Vagina (tissue), 2 donors: ENCODE data around the gene SLC36A1.

Experiments
- POLR2AphosphoS5 ChIP-seq, 2 donors: sonication (generic); formaldehyde crosslinking; IDR thresholded peaks; one replicate each; pipeline ENCODE4 v1.9.0; 2017; ENCODE audit warnings: antibody characterized with exemption in 2 of 2, mild to moderate bottlenecking in 2 of 2, low read depth in 1 of 2; ENCODE audit not compliant: insufficient read depth in 1 of 2
- TF ChIP-seq, protein P1 (sequence below), 3 experiments: fragments of 450-650 bp in 2 of 3; fragments of 200-600 bp in 1 of 3; sonication (generic) in 1 of 3; IDR thresholded peaks; one replicate each; pipeline ENCODE4 v1.5.1; 2017 to 2019; ENCODE audit warnings: antibody characterized with exemption in 3 of 3, mild to moderate bottlenecking in 2 of 3, moderate library complexity in 2 of 3

DNA sequence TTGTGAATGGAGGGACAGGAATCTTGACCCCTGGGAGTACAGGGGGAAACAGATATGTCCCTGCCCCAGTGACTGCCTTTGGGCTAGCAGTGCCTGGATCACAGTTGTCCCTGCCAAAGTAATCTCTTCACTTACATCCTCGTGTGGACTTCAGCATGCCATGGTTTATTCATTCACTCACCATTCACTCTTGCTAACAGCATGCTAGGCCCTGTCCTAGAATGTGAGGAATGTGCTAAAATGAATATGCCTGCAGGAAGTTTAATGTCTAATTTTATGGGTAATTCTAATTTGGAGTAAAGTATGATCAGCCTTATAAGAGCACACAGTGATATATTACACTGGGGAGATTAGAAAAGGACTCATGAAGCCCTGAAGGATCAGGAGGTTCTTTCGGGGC is 80.8 kb downstream of the SLC36A1 start:
- TF ChIP-seq, protein P1, sequence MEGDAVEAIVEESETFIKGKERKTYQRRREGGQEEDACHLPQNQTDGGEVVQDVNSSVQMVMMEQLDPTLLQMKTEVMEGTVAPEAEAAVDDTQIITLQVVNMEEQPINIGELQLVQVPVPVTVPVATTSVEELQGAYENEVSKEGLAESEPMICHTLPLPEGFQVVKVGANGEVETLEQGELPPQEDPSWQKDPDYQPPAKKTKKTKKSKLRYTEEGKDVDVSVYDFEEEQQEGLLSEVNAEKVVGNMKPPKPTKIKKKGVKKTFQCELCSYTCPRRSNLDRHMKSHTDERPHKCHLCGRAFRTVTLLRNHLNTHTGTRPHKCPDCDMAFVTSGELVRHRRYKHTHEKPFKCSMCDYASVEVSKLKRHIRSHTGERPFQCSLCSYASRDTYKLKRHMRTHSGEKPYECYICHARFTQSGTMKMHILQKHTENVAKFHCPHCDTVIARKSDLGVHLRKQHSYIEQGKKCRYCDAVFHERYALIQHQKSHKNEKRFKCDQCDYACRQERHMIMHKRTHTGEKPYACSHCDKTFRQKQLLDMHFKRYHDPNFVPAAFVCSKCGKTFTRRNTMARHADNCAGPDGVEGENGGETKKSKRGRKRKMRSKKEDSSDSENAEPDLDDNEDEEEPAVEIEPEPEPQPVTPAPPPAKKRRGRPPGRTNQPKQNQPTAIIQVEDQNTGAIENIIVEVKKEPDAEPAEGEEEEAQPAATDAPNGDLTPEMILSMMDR (IDR thresholded peaks at IDR 0.05), result no peak
- no peak for TF ChIP-seq POLR2AphosphoS5 (IDR thresholded peaks at IDR 0.05; ENCODE audit: insufficient read depth in 1 of 2, low read depth in 1 of 2)
